OCI-LY1 (cell line): ENCODE measurements around the gene POU3F3.

ENCODE experiments used
- H2AFZ ChIP-seq: fragments of 200-600 bp; sonication (generic), shearing (Covaris generic); 2 replicates; pipeline ENCODE4 v1.6.0; 2014; ENCODE audit warnings: antibody characterized with exemption, mild to moderate bottlenecking, low read length
- H3F3A ChIP-seq: fragments of 200-600 bp; sonication (generic), shearing (Covaris generic); 2 replicates; pipeline ENCODE4 v1.6.0; 2014; ENCODE audit warnings: mild to moderate bottlenecking, antibody characterized with exemption, low read length, moderate library complexity; ENCODE audit not compliant: insufficient read depth
- H3K27ac ChIP-seq: fragments of 200-600 bp; sonication (generic); 2 replicates; pipeline ENCODE4 v1.5.1; 2014; ENCODE audit warnings: low read length, mixed run types, mild to moderate bottlenecking, low read depth; ENCODE audit not compliant: poor library complexity, severe bottlenecking
- H3K27me3 ChIP-seq: fragments of 200-600 bp; sonication (generic); 2 replicates; pipeline ENCODE4 v1.6.0; 2014; ENCODE audit warnings: antibody characterized with exemption, mild to moderate bottlenecking, low read length, moderate library complexity; ENCODE audit not compliant: insufficient read depth
- H3K36me3 ChIP-seq: fragments of 200-600 bp; sonication (generic); 2 replicates; pipeline ENCODE4 v1.6.1; 2014; ENCODE audit warnings: mild to moderate bottlenecking, antibody characterized with exemption, low read length, moderate library complexity, mixed read lengths; ENCODE audit not compliant: insufficient read depth
- H3K4me1 ChIP-seq: fragments of 200-600 bp; sonication (generic); 2 replicates; pipeline ENCODE4 v1.5.1; 2014; ENCODE audit warnings: mild to moderate bottlenecking, low read length, moderate library complexity; ENCODE audit not compliant: insufficient read depth, severe bottlenecking
- H3K4me2 ChIP-seq: fragments of 200-600 bp; sonication (generic), shearing (Covaris generic); 2 replicates; pipeline ENCODE4 v1.6.1; 2014; ENCODE audit warnings: low read length
- H3K4me3 ChIP-seq: fragments of 200-600 bp; sonication (generic); 2 replicates; pipeline ENCODE4 v1.5.1; 2014; ENCODE audit warnings: low read length, low read depth, mild to moderate bottlenecking, mixed read lengths; ENCODE audit not compliant: poor library complexity, severe bottlenecking
- H3K79me2 ChIP-seq: fragments of 200-600 bp; shearing (Covaris generic); 2 replicates; pipeline ENCODE4 v1.6.1; 2016; ENCODE audit warnings: mixed run types, low read length, mixed read lengths; ENCODE audit not compliant: insufficient read depth
- H3K9ac ChIP-seq: fragments of 200-600 bp; sonication (generic), shearing (Covaris generic); 2 replicates; pipeline ENCODE4 v1.6.1; 2014; ENCODE audit warnings: mild to moderate bottlenecking, low read length, mixed read lengths
- H3K9me2 ChIP-seq: fragments of 200-600 bp; sonication (generic), shearing (Covaris generic); 2 replicates; pipeline ENCODE4 v1.6.1; 2014; ENCODE audit warnings: low read depth, mild to moderate bottlenecking, low read length, mixed read lengths
- H3K9me3 ChIP-seq: fragments of 200-600 bp; shearing (Covaris generic); 2 replicates; pipeline ENCODE4 v1.6.1; 2014; ENCODE audit warnings: low read length, mixed read lengths
- H4K20me1 ChIP-seq: fragments of 200-600 bp; sonication (generic), shearing (Covaris generic); 2 replicates; pipeline ENCODE4 v1.6.0; 2016; ENCODE audit warnings: mild to moderate bottlenecking, low read length; ENCODE audit not compliant: insufficient read depth
- CTCF ChIP-seq: fragments of 200-600 bp; sonication (generic), shearing (Covaris generic); IDR thresholded peaks from 2 replicates; pipeline ENCODE4 v1.5.1; 2017; ENCODE audit warnings: mild to moderate bottlenecking, antibody characterized with exemption, low read length, moderate library complexity, mixed read lengths
- EZH2 ChIP-seq: fragments of 200-600 bp; sonication (generic), shearing (Covaris generic); IDR thresholded peaks from 2 replicates; pipeline ENCODE4 v1.8.0; 2017; ENCODE audit warnings: borderline replicate concordance, mixed run types, mild to moderate bottlenecking, antibody characterized with exemption, low read length, moderate library complexity, mixed read lengths

POU3F3 gene

GRCh38 chr2:104875262-104875661 lies 21.3 kb downstream of the POU3F3 start:
- Histone ChIP-seq H3K9me3 (no peaks in the 10 kb centered on the region), H3K36me3 (no peaks in the 10 kb centered on the region), H3K79me2 (no peaks in the 10 kb centered on the region), H3K27me3 (no peaks in the 10 kb centered on the region), H2AFZ (no peak overlapping the region), H3K27ac (no peak overlapping the region), H3K9ac (no peak overlapping the region), H3F3A (no peaks in the 10 kb centered on the region), H3K4me1 (no peaks in the 10 kb centered on the region), H3K4me2 (no peak overlapping the region), H4K20me1 (no peaks in the 10 kb centered on the region), H3K4me3 (no peak overlapping the region), H3K9me2 (no peaks in the 10 kb centered on the region)
- TF ChIP-seq EZH2 (no peak), CTCF (no peak)

- TF ChIP-seq EZH2 (no peak), CTCF (no peak)
- Histone ChIP-seq H3K9me2 (no peaks in the 10 kb centered on the region), H3K4me3 (no peak overlapping the region), H3K27ac (no peak overlapping the region), H3F3A (no peaks in the 10 kb centered on the region), H3K9ac (no peak overlapping the region), H4K20me1 (no peaks in the 10 kb centered on the region), H3K36me3 (no peaks in the 10 kb centered on the region), H3K79me2 (no peaks in the 10 kb centered on the region), H3K4me1 (no peaks in the 10 kb centered on the region), H3K4me2 (no peak overlapping the region), H2AFZ (no peak overlapping the region), H3K27me3 (no peaks in the 10 kb centered on the region), H3K9me3 (no peaks in the 10 kb centered on the region)
Measured at GRCh38 chr2:104876606-104877570, 23.0 kb downstream of the POU3F3 start.

GRCh38 chr2:104878863-104879512 lies 25.1 kb downstream of the POU3F3 start:
- H3K4me3 ChIP-seq: no peak overlapping the region
- no peaks in the 10 kb centered on the region for H3K36me3 ChIP-seq

More at GRCh38 chr2:104878863-104879512, 25.1 kb downstream of the POU3F3 start:
- Histone ChIP-seq H3K9me3 (no peaks in the 10 kb centered on the region), H3K4me2 (no peak overlapping the region), H3K79me2 (no peaks in the 10 kb centered on the region), H3K27ac (no peak overlapping the region), H2AFZ (no peak overlapping the region), H3K4me1 (no peaks in the 10 kb centered on the region), H3K9me2 (no peaks in the 10 kb centered on the region), H3K9ac (no peak overlapping the region), H4K20me1 (no peaks in the 10 kb centered on the region), H3F3A (no peaks in the 10 kb centered on the region), H3K27me3 (0 out of 2 replicates have a peak, but pooled peaks cover 1% of the 10 kb centered on the region)
- no peak for TF ChIP-seq CTCF
- no peak for TF ChIP-seq EZH2
